K562 (cell line): Measurements from ENCODE around the gene TRIM24. TPM values are rescaled to one million over a fixed set of nuclear protein-coding genes. Genes with fewer than 3 reads are reported as not detected.

Experiments
- BCL6 ChIP-seq: fragments of 250-450 bp; sonication (Bioruptor Pico); IDR thresholded peaks from 2 replicates; pipeline ENCODE4 v1.4.0; 2020
- CSDE1 ChIP-seq, 2 experiments: fragments of 450-650 bp; IDR thresholded peaks; 2 replicates each; pipeline ENCODE4 v1.6.1; 2016; ENCODE audit warnings: mild to moderate bottlenecking in 1 of 2
- DIDO1 ChIP-seq: fragments of 450-650 bp; IDR thresholded peaks from 2 replicates; pipeline ENCODE4 v1.6.1; 2016; ENCODE audit warnings: low read depth, missing biosample characterization, missing genetic modification characterization
- FOXM1 ChIP-seq, 2 experiments: fragments of 450-650 bp in 1 of 2; sonication (generic) in 1 of 2; formaldehyde crosslinking in 1 of 2; IDR thresholded peaks; 2 replicates each; pipeline versions ENCODE4 v1.6.1 to v1.9.0; 2017 to 2022; ENCODE audit warnings: low read depth in 2 of 2, mild to moderate bottlenecking in 2 of 2, missing genetic modification reagents in 1 of 2, moderate library complexity in 1 of 2
- HDAC1 ChIP-seq, 2 experiments: fragments of 450-650 bp; IDR thresholded peaks; 2 replicates each; pipeline ENCODE4 v1.6.1; 2016 to 2017; ENCODE audit warnings: inconsistent platforms in 1 of 2, mild to moderate bottlenecking in 1 of 2, moderate library complexity in 1 of 2
- KAT2B ChIP-seq: IDR thresholded peaks from one replicate; pipeline ENCODE4 v1.6.1; 2012; ENCODE audit warnings: low read depth, mild to moderate bottlenecking, control low read depth, inconsistent platforms, low read length, moderate library complexity
- POLR3G ChIP-seq: IDR thresholded peaks from 2 replicates; pipeline ENCODE4 v1.6.1; 2011; ENCODE audit not compliant: insufficient read length, insufficient replicate concordance; ENCODE audit errors: extremely low read depth
- RBM14 ChIP-seq: fragments of 200-400 bp; formaldehyde crosslinking; IDR thresholded peaks from 2 replicates; pipeline ENCODE4 v1.6.1; 2018; ENCODE audit warnings: low read depth, mild to moderate bottlenecking, low read length, moderate library complexity, borderline replicate concordance; ENCODE audit not compliant: insufficient read depth
- SRSF3 ChIP-seq: fragments of 200-400 bp; formaldehyde crosslinking; IDR thresholded peaks from 2 replicates; pipeline ENCODE4 v1.6.1; 2016; ENCODE audit warnings: mild to moderate bottlenecking, low read length, moderate library complexity; ENCODE audit not compliant: insufficient read depth
- ZEB2 ChIP-seq: fragments of 450-650 bp; IDR thresholded peaks from 2 replicates; pipeline ENCODE4 v1.6.1; 2016
- ZNF24 ChIP-seq: fragments of 450-650 bp; IDR thresholded peaks from 2 replicates; pipeline ENCODE4 v1.6.1; 2016
- polyA plus RNA-seq, 8 experiments: library from polyadenylated mRNA; depleted of rRNA in 4 of 8; stranded (reverse) in 5 of 8; unstranded in 3 of 8; fragments of >200 nt; fragmentation: Nextera tagmentation in 2 of 8; fragmentation: Illumina TruSeq in 1 of 8; extraction: Ambion mirVana in 2 of 8; extraction: Trizol in 1 of 8; gene quantifications; 2 replicates each; pipeline versions ENCODE4 v1.2.1 to v1.2.3, GENCODE V29; 2011 to 2014; ENCODE audit warnings: inconsistent platforms in 1 of 8, missing spikeins in 1 of 8
- total RNA-seq, 7 experiments: library from RNA; depleted of rRNA in 6 of 7; stranded (reverse); fragments of >200 nt in 6 of 7; fragmentation: Illumina TruSeq in 2 of 7; extraction: Trizol in 2 of 7; gene quantifications; 2 replicates each; pipeline versions ENCODE4 v1.2.1 to v1.2.3, GENCODE V29; 2011 to 2021; ENCODE audit warnings: low replicate concordance in 1 of 7
- TF ChIP-seq, protein P1 (sequence below), 2 experiments: IDR thresholded peaks; 2 replicates each; pipeline ENCODE4 v1.6.1; 2011; ENCODE audit warnings: borderline replicate concordance in 1 of 2, control low read depth in 1 of 2, low read depth in 1 of 2, low read length in 1 of 2, mild to moderate bottlenecking in 1 of 2, mixed read lengths in 1 of 2, moderate library complexity in 1 of 2; ENCODE audit not compliant: insufficient read depth in 1 of 2, insufficient read length in 1 of 2, poor library complexity in 1 of 2, severe bottlenecking in 1 of 2; ENCODE audit errors: extremely low read depth in 1 of 2
- TF ChIP-seq, protein P2 (sequence below): fragments of 250-450 bp; sonication (Bioruptor Pico); IDR thresholded peaks from 2 replicates; pipeline ENCODE4 v1.8.0; 2022; ENCODE audit warnings: moderate library complexity, mild to moderate bottlenecking, inconsistent platforms
- TF ChIP-seq, protein P3 (sequence below): fragments of 450-650 bp; formaldehyde crosslinking; IDR thresholded peaks from 2 replicates; pipeline ENCODE4 v1.4.0; 2020; ENCODE audit warnings: mild to moderate bottlenecking, mixed read lengths
- TF ChIP-seq, protein P4 (sequence below): IDR thresholded peaks from 2 replicates; pipeline ENCODE4 v1.6.1; 2012; ENCODE audit warnings: low read depth, low read length, improper control_type of control experiment, borderline replicate concordance
- TF ChIP-seq, protein P5 (sequence below): fragments of 250-450 bp; sonication (Bioruptor Pico); IDR thresholded peaks from 2 replicates; pipeline ENCODE4 v1.8.0; 2021; ENCODE audit warnings: moderate library complexity, mild to moderate bottlenecking, inconsistent platforms

The TRIM24 gene
- total and polyA plus RNA-seq, 9 of the 15 experiments (the other 6 are each of a cell fraction or from before 2014, with no cell fraction given): 13.4 to 74.0 (median 41.7) TPM

DNA sequence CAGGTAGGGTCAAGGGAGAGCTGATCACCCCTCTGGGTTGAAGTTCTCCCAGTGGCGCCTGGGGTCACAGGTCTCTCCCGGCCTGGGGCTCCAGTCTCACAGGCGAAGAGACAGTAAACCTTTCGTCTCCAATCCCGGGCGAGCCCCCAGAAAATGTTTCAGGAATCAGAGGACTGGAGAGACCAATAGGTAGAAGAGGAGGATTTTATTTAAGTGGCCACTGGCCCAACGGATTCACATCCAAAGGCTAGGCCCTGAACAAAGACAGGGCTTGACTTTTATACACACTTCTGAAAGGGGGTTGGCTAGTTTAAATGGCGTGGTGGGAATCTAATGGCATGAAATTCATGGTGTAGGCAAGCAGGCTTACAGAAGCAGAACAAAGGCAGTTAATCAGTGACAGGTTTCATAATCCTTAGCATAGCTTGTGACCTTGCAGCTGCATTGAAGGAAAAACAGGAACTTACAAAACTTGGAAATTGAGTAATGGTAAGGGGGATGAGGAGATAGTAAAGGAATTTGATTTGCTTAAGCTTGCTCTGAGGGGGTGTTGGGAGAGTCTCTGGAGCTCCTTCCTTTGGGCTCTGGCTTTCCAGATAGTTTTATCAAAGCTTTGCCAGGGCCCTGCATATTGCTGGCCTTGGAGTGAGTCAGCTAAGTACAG, 105.5 kb downstream of the TRIM24 start (continued):
- TF ChIP-seq FOXM1 (IDR thresholded peaks at IDR 0.05; ENCODE audit: low read depth) (no peak), FOXM1 (CRISPR knock-in tag; IDR thresholded peaks at IDR 0.05; ENCODE audit: low read depth) (no peak), HDAC1 (IDR thresholded peaks at IDR 0.05) (0 out of 4 replicates have a peak, but pooled peaks of 1 of the 2 experiments have one; percentile 47), KAT2B (no peak), ZNF24 (no peak), BCL6 (no peak), DIDO1 (tag) (no peak), CSDE1 (IDR thresholded peaks at IDR 0.05) (no peak), SRSF3 (no peak), RBM14 (no peak), POLR3G (no peak), ZEB2 (0 out of 2 replicates have a peak, but pooled peaks have one; percentile 34)
- TF ChIP-seq, protein P1, sequence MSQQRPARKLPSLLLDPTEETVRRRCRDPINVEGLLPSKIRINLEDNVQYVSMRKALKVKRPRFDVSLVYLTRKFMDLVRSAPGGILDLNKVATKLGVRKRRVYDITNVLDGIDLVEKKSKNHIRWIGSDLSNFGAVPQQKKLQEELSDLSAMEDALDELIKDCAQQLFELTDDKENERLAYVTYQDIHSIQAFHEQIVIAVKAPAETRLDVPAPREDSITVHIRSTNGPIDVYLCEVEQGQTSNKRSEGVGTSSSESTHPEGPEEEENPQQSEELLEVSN (IDR thresholded peaks at IDR 0.05; ENCODE audit: borderline replicate concordance in 1 of 2, extremely low read depth in 1 of 2, insufficient read depth in 1 of 2, insufficient read length in 1 of 2, low read depth in 1 of 2, low read length in 1 of 2, poor library complexity in 1 of 2, severe bottlenecking in 1 of 2): no peak
- TF ChIP-seq, protein P2, sequence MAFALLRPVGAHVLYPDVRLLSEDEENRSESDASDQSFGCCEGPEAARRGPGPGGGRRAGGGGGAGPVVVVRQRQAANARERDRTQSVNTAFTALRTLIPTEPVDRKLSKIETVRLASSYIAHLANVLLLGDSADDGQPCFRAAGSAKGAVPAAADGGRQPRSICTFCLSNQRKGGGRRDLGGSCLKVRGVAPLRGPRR (CRISPR knock-in tag): no peak
- TF ChIP-seq, protein P3, sequence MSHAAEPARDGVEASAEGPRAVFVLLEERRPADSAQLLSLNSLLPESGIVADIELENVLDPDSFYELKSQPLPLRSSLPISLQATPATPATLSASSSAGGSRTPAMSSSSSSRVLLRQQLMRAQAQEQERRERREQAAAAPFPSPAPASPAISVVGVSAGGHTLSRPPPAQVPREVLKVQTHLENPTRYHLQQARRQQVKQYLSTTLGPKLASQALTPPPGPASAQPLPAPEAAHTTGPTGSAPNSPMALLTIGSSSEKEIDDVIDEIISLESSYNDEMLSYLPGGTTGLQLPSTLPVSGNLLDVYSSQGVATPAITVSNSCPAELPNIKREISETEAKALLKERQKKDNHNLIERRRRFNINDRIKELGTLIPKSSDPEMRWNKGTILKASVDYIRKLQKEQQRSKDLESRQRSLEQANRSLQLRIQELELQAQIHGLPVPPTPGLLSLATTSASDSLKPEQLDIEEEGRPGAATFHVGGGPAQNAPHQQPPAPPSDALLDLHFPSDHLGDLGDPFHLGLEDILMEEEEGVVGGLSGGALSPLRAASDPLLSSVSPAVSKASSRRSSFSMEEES: no peak
- TF ChIP-seq, protein P4, sequence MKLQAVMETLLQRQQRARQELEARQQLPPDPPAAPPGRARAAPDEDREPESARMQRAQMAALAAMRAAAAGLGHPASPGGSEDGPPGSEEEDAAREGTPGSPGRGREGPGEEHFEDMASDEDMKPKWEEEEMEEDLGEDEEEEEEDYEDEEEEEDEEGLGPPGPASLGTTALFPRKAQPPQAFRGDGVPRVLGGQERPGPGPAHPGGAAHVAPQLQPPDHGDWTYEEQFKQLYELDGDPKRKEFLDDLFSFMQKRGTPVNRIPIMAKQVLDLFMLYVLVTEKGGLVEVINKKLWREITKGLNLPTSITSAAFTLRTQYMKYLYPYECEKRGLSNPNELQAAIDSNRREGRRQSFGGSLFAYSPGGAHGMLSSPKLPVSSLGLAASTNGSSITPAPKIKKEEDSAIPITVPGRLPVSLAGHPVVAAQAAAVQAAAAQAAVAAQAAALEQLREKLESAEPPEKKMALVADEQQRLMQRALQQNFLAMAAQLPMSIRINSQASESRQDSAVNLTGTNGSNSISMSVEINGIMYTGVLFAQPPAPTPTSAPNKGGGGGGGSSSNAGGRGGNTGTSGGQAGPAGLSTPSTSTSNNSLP: no peak
- TF ChIP-seq, protein P5, sequence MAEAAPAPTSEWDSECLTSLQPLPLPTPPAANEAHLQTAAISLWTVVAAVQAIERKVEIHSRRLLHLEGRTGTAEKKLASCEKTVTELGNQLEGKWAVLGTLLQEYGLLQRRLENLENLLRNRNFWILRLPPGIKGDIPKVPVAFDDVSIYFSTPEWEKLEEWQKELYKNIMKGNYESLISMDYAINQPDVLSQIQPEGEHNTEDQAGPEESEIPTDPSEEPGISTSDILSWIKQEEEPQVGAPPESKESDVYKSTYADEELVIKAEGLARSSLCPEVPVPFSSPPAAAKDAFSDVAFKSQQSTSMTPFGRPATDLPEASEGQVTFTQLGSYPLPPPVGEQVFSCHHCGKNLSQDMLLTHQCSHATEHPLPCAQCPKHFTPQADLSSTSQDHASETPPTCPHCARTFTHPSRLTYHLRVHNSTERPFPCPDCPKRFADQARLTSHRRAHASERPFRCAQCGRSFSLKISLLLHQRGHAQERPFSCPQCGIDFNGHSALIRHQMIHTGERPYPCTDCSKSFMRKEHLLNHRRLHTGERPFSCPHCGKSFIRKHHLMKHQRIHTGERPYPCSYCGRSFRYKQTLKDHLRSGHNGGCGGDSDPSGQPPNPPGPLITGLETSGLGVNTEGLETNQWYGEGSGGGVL (CRISPR knock-in tag): no peak
